ENCODE results near the gene B3GALT5. TPM values are rescaled to one million over a fixed set of nuclear protein-coding genes. Genes with fewer than 3 reads are reported as not detected.

Gene B3GALT5
- polyA plus RNA-seq, 3 donors, result not detected

GRCh38 chr21:39681257-39681656, 68.5 kb downstream of the B3GALT5 start:
- Histone ChIP-seq H4K20me1 (ENCODE audit: insufficient read depth, low read length) (no peaks in the 10 kb centered on the region), H3K27ac (ENCODE audit: low read depth in 1 of 2, low read length in 2 of 2) (no peak overlapping the region), H3K4me3 (replicated peaks in 1 of 3; ENCODE audit: low read depth in 2 of 3, low read length in 3 of 3) (no peak overlapping the region), H2AFZ (ENCODE audit: insufficient read depth, low read depth, low read length, poor library complexity, severe bottlenecking) (no peak overlapping the region), H3K36me3 (replicated peaks in 1 of 2; ENCODE audit: control insufficient read depth in 1 of 2, insufficient read depth in 2 of 2, low read length in 2 of 2) (no peaks in the 10 kb centered on the region), H3K4me2 (replicated peaks; ENCODE audit: extremely low read depth, low read length, poor library complexity, severe bottlenecking) (no peak overlapping the region), H3K79me2 (ENCODE audit: insufficient read depth, low read length) (no peaks in the 10 kb centered on the region), H3K4me1 (ENCODE audit: control insufficient read depth in 1 of 2, insufficient read depth in 2 of 2, low read length in 2 of 2) (no peaks in the 10 kb centered on the region), H3K9me3 (replicated peaks in 1 of 2; ENCODE audit: control insufficient read depth in 1 of 2, insufficient read depth in 1 of 2, low read length in 2 of 2) (peaks cover 0 to 3% of the 10 kb centered on the region in 2 donors), H3K27me3 (ENCODE audit: control insufficient read depth in 2 of 2, insufficient read depth in 2 of 2, low read length in 2 of 2) (no peaks in the 10 kb centered on the region), H3K9ac (ENCODE audit: insufficient read depth, low read length, poor library complexity, severe bottlenecking) (no peak overlapping the region)
- no peak for DNase-seq
- no peak overlapping the region for H3K27ac Mint-ChIP-seq
- intact Hi-C loops (cut with micrococcal nuclease), result no loop called here
- no peaks in the 10 kb centered on the region for H3K4me1 Mint-ChIP-seq
- H3K9me3 Mint-ChIP-seq, result peaks cover 0 to 11% (median 3%) of the 10 kb centered on the region in 7 donors
- no CpG with 5 or more reads among the region's 4 CpGs for WGBS (ENCODE audit: insufficient coverage)
- peaks cover 0 to 5% (median 0%) of the 10 kb centered on the region in 3 donors for H3K27me3 Mint-ChIP-seq (ENCODE audit: low read depth in 3 of 3)
- no peaks in the 10 kb centered on the region for H3K36me3 Mint-ChIP-seq
- no peak for TF ChIP-seq CTCF (IDR thresholded peaks at IDR 0.05)
- no peak overlapping the region for H3K4me3 Mint-ChIP-seq

GRCh38 chr21:39681845-39682244, 69.1 kb downstream of the B3GALT5 start:
- H3K27me3 Mint-ChIP-seq (ENCODE audit: low read depth in 3 of 3), result peaks cover 0 to 5% (median 0%) of the 10 kb centered on the region in 3 donors

More at GRCh38 chr21:39681845-39682244, 69.1 kb downstream of the B3GALT5 start:
- Histone ChIP-seq H2AFZ (ENCODE audit: insufficient read depth, low read depth, low read length, poor library complexity, severe bottlenecking) (no peak overlapping the region), H3K27ac (ENCODE audit: low read depth in 1 of 2, low read length in 2 of 2) (no peak overlapping the region), H3K4me2 (replicated peaks; ENCODE audit: extremely low read depth, low read length, poor library complexity, severe bottlenecking) (no peak overlapping the region), H3K4me1 (ENCODE audit: control insufficient read depth in 1 of 2, insufficient read depth in 2 of 2, low read length in 2 of 2) (no peaks in the 10 kb centered on the region), H3K9ac (ENCODE audit: insufficient read depth, low read length, poor library complexity, severe bottlenecking) (no peak overlapping the region), H4K20me1 (ENCODE audit: insufficient read depth, low read length) (no peaks in the 10 kb centered on the region), H3K36me3 (replicated peaks in 1 of 2; ENCODE audit: control insufficient read depth in 1 of 2, insufficient read depth in 2 of 2, low read length in 2 of 2) (no peaks in the 10 kb centered on the region), H3K9me3 (replicated peaks in 1 of 2; ENCODE audit: control insufficient read depth in 1 of 2, insufficient read depth in 1 of 2, low read length in 2 of 2) (peaks cover 0 to 3% of the 10 kb centered on the region in 2 donors), H3K79me2 (ENCODE audit: insufficient read depth, low read length) (no peaks in the 10 kb centered on the region), H3K27me3 (ENCODE audit: control insufficient read depth in 2 of 2, insufficient read depth in 2 of 2, low read length in 2 of 2) (no peaks in the 10 kb centered on the region), H3K4me3 (replicated peaks in 1 of 3; ENCODE audit: low read depth in 2 of 3, low read length in 3 of 3) (no peak overlapping the region)
- no peak overlapping the region for H3K4me3 Mint-ChIP-seq
- H3K27ac Mint-ChIP-seq, result no peak overlapping the region
- no CpG with 5 or more reads among the region's 2 CpGs for WGBS (ENCODE audit: insufficient coverage)
- intact Hi-C loops (cut with micrococcal nuclease), result no loop called here
- no peak for DNase-seq
- no peak for TF ChIP-seq CTCF (IDR thresholded peaks at IDR 0.05)
- peaks cover 0 to 11% (median 3%) of the 10 kb centered on the region in 7 donors for H3K9me3 Mint-ChIP-seq
- H3K4me1 Mint-ChIP-seq, result no peaks in the 10 kb centered on the region
- no peaks in the 10 kb centered on the region for H3K36me3 Mint-ChIP-seq
